GM19397 (cell line): ENCODE measurements around the gene ANGPTL8.

Source experiments
- ATAC-seq: cut with Tn5 transposase; IDR thresholded peaks from one replicate; pipeline ENCODE4 v1.9.1; 2021; ENCODE audit warnings: mild to moderate bottlenecking, moderate library complexity; ENCODE audit not compliant: unreplicated experiment

The ANGPTL8 gene

DNA sequence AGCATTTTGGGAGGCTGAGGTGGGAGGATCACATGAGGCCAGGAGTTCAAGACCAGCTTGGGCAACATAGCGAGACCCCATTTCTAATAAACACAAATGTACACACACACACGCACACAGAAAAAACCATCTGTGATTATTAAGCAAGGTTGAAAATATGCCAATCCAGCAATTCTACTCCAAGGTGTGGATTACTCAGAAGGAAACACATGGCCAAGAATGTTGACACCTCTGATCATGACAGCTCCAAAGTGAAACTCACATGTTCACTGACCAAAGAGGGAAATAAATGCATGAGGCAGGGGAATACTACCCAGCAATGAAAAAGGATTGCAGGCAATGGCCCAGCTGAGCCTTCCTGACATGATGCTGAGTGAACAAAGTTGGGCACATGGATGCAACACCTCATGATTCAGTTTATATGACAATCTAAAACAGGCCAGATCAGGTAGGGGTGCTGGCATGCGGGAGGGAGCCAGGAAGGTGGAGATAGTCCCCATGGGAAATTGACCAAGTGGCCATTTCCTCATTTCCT, 18.5 kb downstream of the ANGPTL8 start:
- no peak for ATAC-seq

DNA sequence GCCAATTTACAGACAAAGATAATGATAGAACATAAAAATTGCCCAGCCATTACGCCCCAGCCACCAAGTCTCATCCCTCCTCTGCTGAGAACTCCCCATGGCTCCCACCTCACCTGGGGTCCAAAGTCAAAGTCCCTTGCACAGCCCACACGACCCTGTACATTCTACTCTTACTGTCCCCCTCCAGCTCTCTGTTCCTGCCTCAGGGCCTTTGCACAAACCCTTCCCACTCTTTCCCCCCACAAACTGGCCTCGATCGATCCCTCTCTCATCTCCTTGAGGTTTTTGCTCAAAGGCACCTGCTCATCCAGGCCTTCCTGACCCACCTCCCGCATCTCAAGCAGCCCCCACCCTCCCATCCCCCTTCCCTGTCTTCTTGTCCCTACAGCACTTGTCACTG, 21.6 kb downstream of the ANGPTL8 start:
- ATAC-seq = no peak

DNA sequence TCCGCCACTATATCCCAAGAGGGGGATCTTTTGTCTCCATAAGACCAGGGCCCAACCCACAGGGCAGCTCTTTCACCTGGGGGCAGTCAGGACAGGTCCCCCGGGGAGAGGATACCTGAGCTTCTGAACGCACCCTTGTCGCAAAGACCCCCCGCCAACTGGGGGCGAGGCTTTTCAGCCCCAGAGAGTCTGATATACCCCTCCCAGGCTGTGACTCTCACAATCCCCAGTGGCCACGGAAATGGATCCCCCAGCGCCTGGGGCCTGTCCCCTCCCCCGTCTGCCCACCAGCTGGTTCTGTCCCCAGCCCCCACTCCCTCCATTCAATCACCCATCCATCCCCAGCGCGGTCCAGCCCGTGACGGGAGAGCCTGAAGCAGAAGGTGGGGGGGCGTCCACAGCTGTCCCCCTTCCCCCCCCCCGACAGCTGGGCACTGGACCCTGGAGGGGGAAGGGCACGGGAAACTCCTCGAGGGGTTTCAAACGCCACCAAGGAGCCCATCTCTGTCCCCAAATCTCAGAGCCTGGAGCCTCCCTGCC, 22.1 kb downstream of the ANGPTL8 start:
- no peak for ATAC-seq

DNA sequence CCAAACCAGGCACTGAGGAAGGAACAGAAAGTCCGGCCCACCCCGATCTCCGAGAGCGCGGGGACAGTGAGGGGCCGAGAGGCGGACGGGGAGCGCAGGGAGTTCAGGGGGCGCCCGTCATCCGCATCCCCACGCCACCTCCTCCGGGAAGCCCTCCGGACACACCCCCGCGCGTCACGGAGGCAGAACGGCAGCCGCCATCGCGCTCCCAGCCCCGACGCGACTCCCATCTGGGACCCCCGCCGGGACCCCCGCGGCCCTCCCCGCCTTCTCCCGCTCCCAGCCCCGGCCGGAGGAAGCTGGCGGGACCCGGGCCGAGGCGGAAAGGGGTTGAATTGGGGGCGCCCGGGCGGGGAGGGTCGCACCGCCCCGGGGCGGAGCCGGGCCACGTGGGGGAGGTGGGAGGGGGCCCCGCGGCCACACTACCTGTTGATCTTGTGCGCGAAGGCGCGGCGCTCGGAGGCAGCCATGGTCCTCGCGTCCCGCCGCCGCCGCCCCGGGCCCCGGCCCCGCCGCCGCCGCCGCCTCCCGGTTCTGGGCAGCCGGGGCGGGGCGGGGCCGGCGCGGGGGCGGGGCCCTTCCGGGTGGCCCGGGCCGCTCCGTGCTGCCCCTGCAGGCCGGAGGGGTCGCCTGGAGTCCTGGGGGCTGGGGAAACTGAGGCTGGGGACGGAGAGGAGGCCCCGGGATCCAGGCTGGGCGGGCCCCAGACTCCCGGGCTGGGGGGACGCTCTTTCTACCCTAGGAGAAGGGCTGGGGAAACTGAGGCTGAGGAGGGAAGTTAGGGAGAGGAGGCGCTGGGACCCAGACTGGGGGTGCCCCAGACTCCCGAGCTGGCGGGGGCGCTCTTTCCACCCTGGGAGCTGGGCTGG, 22.8 kb downstream of the ANGPTL8 start, which contains the start of gene DOCK6:
Gene DOCK6 (minus strand): TSS at position 554 of the 869 bp plus-strand sequence. CDS start 84 bp downstream, at position 470.
- ATAC-seq = no peak

DNA sequence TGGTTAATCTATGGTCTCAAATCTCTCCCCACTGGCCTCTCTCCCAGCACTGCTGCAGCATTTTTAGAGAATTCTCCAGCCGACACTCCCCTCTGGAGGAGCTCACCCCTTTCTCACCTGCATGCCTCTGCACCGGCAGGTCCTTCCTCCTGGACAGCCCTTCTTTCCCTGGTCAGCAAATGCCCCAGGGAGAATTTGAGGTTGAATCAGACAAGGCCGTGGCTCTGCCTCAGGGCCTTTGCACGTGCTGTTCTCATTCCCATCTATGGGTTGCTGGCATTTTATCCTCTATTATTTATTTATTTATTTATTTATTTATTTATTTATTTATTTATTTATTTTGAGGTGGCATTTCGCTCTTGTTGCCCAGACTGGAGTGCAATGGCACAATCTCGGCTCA, 24.3 kb downstream of the ANGPTL8 start:
- no peak for ATAC-seq

DNA sequence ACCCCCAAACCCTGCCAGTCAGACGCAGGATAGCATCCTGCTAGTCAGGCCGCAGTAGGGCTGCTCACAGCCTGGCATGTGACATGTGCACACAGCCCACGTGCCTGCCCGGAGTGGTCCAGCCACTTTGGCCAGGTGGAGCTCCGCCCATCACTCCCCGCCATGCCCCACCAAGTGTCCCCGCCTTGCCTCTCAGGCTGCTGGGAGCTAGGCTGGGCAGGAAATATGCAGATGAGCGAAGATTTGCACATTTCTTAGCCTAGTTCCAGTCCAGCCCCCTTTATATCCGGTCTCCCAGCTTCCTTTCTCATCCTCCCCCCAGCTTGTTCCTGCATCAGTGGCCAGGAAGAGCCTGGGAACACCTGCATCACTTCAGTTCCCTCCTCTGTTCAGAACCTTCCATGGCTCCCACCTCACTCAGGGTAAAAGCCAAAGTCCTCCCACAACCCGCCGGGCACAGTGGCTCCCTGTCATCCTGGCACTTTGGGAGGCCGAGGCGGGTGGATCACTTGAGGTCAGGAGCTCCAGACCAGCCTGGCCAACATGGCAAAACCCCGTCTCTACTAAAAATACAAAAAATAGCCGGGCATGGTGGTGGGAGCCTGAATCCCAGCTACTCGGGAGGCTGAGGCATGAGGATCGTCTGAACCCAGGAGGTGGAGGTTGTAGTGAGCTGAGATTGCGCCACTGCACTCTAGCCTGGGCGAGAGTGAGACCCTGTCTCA, 25.2 kb downstream of the ANGPTL8 start:
- ATAC-seq = no peak

DNA sequence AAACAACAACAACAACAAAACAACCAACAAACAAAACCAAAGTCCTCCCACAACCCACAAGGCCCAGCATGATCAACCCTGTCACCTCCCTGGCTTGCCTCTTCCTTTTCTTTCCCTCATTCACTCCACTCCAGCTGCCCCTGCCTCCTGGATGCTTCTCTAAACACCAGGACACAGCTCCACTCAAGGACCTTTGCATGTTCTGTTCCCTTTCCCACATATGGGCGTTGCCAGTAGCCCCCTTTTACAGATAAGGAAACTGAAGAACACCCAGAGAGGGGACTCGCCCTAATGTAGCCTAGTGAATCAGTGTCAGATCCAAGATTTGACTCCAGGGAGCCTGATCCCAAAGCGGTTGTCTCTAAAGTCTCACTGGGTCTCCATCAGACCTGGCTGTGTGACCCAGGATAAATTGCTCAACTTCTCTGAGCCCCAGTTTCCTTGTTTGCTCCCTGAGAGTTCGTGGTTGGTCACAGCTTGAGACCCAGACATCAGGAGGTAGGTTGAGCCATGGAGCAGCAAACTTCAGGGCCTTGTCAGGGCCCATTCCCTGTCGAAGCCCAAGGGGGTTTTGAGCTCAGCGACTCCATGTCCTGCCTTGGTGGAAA, 25.9 kb downstream of the ANGPTL8 start:
- ATAC-seq = no peak

DNA sequence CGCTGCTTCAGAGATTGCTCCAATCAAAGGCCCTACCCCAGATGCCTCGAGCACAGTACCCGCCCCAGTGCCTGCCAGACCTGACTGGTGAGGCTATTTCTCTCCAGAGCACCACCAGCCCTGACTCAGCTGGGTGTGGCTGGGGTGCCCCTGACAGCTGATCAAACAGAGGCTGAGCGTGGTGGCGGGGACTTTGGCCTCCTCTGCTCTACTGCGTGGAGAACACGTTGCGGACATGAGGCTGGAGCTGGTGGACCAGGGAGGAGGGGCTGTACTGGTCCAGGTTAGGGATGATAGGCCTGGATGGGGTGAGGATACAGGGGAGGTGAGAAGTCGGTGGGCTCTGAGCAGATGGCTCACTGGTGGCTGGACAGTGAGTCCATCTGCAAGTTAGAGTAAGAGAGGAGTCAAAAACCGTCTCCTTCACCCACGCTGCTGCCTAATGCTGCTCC, 26.4 kb downstream of the ANGPTL8 start:
- no peak for ATAC-seq

DNA sequence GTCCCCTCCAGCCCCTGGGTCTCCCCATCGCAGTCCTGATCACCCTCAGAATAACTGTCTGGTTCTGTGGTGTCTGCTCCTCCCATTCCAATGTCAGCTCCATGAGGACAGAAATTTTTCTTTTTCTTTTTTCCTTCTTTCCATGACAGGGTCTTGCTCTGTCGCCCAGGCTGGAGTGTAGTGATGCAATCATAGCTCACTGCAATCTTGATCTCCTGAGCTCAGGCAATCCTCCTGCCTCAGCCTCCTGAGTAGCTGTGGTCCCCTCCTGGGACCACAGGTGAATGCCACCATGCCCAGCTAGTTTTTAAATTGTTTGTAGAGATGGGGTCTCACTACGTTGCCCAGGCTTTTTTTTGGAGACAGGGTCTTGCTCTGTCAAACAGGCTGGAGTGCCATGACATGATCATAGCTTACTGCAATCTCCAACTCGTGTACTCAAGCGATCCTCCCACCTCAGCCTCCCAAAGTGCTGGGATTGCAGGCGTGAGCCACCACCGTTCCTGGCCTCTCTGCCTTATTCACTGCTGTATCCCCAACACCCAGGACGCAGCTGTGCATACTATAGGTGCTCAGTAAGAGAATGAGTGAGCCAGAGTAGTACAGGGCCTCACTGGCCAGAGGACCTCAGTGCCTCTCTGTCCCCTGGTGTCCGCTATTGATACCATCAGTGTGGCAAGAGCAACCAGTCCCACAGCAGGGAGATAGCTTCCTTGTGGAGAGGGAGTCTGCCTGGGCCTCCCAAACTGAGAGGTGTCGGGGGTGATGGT, 28.1 kb downstream of the ANGPTL8 start:
- no peak for ATAC-seq

DNA sequence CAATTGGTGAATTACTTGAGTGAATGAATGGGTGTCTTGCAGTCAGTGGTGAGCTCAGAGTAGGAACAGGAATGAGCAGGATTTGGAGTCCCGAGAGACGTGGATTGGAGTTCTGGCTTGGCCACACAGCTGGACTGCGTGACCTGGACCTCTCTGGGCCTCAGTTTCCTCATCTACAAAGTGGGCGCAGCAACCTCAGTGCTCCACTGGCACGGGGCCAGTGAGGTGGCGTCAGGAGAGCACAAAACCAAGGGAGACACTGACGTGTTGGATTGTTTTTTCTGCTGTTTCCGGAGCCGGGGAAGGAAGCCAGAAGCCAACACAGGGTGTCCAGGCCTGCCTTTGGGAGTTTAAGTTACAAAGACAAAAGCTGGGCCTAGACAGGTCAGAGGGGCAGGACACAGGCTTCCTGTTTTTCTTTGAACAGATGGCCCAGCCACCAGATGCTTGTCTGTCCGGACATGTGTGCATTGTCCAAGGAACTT, 29.4 kb downstream of the ANGPTL8 start:
- ATAC-seq = no peak

DNA sequence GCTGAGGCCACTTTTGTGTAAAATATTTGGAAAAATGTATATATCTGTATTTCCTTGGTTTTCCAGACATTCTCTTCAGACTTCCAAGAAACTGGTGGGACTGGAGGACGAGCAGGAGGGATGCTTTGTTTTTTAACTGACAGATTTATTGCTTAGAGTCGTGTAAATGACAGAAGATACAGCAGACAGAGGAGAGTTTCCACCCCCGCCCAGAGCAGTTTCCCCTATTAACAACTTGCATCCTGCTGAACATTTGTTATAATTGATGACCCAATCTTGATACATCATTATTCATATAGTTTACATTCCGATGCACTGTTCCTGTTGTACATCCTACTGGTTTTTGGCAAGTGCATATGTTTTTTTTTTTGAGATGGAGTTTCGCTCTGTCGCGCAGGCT, 30.0 kb downstream of the ANGPTL8 start:
- ATAC-seq = no peak

DNA sequence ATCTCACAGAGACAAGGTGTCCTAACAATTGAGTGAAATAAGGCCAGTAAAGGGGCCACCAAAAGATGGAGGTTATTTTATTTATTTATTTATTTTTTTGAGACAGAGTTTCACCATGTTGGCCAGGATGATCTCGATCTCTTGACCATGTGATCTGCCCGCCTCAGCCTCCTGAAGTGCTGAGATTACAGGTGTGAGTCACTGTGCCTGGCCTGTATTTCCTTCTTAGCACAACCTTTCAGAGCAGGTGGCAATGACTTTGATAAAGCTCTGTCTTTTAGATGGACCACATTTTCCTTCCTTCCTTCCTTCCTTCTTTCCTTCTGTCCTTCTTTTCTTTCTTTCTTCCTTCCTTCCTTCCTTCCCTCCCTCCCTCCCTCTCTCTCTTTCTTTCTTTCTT, 33.9 kb downstream of the ANGPTL8 start:
- no peak for ATAC-seq

DNA sequence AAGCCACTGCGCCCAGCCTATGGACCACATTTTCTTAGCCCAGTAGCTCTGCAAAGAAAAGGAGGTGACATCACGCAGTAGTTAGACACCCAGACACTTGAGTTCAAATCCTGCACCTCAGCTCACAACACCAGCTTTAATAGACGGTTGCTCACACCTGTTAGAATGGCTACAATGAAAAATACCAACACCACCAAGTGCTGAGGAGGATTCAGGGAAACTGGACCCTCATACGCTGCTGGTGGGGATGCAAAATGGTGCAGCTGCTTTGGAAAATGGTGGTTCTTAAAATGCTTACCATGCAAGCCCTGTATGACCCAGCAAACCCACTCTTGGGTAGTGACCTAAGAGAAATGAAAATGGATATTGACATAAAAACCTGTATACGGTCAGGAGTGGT, 34.6 kb downstream of the ANGPTL8 start:
- ATAC-seq = no peak

DNA sequence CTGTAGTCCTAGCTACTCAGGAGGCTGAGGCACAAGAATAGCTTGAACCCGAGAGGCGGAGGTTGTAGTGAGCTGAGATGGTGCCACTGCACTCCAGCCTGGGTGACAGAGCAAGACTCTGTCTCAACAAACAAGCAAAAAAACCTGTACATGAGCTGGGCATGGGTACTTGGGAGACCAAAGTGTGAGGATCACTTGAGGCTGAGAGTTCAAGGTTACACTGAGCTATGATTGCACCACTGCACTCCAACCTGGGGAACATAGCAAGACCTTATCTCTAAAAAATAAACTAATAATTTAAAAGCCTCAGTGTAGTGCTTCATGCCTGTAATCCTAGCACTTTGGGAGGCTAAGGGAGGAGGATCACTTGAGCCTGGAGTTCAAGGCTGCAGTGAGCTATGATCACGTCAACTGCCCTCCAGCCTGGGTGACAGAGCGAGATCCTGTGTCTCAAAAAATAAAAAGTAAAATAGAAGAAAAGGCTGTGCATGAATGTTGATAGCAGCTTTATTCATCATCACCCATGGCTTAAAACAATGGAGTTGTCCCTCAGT, 35.2 kb downstream of the ANGPTL8 start:
- ATAC-seq = no peak

DNA sequence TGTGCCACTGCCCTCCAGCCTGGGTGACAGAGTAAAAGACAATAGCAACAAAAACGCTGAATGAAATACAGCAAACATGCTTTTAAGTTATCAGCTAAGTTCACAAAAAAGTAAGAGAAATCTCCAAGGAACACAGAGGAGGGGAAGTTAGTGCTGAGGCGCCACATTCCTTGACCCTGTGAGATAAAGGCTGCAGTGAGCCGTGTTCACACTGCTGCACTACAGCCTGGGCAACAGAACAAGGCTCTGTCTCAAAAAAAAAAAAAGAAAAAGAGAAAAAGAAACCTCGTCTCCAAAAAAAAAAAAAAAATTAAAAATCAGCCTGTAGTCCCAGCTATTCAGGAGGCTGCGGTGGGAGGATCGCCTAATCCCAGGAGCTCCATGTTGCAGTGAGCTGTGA, 39.3 kb downstream of the ANGPTL8 start:
- no peak for ATAC-seq

DNA sequence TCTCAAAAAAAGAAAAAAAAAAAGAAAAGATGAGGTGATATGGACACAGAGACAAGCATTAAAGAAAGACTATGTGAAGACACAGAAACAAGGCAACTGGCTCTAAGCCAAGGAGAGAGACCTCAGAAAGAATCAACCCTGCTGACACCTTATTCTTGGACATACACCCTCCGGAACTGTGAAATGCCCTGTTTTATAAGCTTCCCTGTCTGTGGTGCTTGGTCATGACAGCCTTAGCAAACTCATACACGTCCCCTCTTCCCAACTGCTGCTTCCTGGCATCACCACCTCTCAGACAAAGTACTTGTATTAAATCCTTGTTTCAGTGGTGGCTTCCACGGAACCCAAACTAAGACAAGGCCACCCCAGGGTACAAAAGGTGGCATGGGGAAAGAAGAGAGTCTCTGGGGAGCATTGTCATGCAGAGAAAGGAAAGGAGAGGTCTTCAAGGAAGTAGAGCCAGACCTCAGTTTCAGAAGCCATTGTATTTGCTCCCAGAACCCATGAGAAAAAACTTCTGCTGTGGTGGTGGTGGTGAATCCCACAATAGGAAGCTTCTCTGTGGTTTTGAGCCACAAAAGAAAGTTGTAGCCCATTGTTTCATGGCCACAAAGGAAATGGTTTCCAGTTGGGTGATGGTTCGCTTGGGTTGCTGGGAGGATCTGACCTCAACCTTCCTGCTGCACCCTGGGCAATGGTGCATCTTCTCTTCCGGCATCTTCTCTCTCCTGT, 40.3 kb downstream of the ANGPTL8 start:
- ATAC-seq = no peak

DNA sequence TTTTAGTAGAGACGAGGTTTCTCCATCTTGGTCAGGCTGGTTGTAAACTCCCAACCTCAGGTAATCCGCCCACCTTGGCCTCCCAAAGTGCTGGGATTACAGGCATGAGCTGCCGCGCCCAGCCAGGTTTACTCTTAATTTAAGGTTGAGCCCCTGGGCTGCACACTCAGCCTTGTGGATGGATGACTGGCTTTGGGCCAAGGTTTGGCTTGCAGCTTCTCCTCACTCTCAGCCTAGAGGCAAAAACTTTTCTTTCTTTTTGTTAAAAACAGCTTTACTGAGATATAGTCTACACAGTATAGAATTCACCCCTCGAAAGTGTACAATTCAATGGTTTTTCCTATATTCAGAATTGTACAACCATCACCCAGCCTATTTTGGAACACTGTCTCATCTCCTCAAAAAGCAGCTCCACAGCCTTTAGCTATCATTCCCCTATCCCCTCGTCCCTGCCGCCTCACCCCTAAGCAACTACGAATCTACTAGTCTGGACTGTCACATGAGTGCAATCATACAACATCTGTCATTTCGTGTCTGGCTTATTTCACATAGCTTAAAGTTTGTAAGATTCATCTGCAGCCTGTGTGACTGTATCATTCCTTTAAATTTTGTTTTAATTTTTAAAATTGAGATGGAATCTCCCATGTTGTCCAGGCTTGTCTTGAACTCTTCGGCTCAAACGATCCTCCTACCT, 42.1 kb downstream of the ANGPTL8 start:
- no peak for ATAC-seq

DNA sequence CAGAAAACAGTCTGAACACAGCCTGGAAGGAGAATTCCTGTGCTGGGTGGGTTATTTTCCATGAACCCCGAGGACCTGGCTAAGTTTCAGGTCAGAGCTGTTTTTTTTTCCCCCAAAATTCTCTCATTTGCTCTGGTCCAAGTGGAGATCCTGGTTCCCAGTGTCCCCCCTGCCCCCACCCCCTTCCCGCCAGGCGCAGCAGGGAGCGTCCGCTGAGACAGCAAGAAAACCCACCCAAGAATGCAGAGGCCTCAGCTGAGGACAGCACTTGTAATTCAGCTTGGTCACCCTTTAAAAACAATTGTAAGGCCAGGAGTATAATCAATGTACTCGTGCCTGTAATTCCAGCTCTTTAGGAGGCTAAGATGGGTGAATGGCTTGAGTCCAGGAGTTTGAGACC, 45.1 kb downstream of the ANGPTL8 start:
- ATAC-seq = no peak
